ENCODE results near the gene SDHC. TPM values are rescaled to one million over a fixed set of nuclear protein-coding genes. Genes with fewer than 3 reads are reported as not detected.
A peak's percentile ranks its signal among the peaks of the same experiment; 100 is the strongest.

The SDHC gene
- total and polyA plus RNA-seq, 2 of the 13 experiments (the other 11 are each of a cell fraction or from before 2014, with no cell fraction given), result 27.1 to 229 TPM

- TF ChIP-seq ZHX1 (CRISPR knock-in tag; IDR thresholded peaks at IDR 0.05; ENCODE audit: low read depth) (peak; percentile 67; the same call in 1 of the 2 replicates), HNRNPLL (IDR thresholded peaks at IDR 0.05; ENCODE audit: low read depth, low read length, poor library complexity, severe bottlenecking) (peak; percentile 90), SP5 (CRISPR knock-in tag; IDR thresholded peaks at IDR 0.05; ENCODE audit: borderline replicate concordance, low read depth) (peak; percentile 38), WIZ (CRISPR knock-in tag; IDR thresholded peaks at IDR 0.05) (no peak), MAF1 (CRISPR knock-in tag; IDR thresholded peaks at IDR 0.05; ENCODE audit: borderline replicate concordance) (peak; percentile 96), NFIC (IDR thresholded peaks at IDR 0.05; ENCODE audit: low read length) (peak; percentile 58; the same call in 1 of the 2 replicates), ZBTB2 (CRISPR knock-in tag; IDR thresholded peaks at IDR 0.05; ENCODE audit: low read depth) (peak; percentile 71), ZNF496 (CRISPR knock-in tag; IDR thresholded peaks at IDR 0.05; ENCODE audit: insufficient replicate concordance) (no peak), TBX3 (IDR thresholded peaks at IDR 0.05; ENCODE audit: borderline replicate concordance) (0 out of 2 replicates have a peak, but pooled peaks have one; percentile 32), SNAPC5 (CRISPR knock-in tag; IDR thresholded peaks at IDR 0.05; ENCODE audit: borderline replicate concordance) (0 out of 2 replicates have a peak, but pooled peaks have one; percentile 70), TOPORS (CRISPR knock-in tag; IDR thresholded peaks at IDR 0.05) (peak; percentile 78; the same call in 1 of the 2 replicates), ZNF260 (CRISPR knock-in tag; IDR thresholded peaks at IDR 0.05; ENCODE audit: borderline replicate concordance, low read depth) (no peak), CSRNP2 (CRISPR knock-in tag; conservative IDR thresholded peaks at IDR 0.05; ENCODE audit: low read depth) (no peak), ZNF790 (CRISPR knock-in tag; IDR thresholded peaks at IDR 0.05; ENCODE audit: borderline replicate concordance) (peak; percentile 95), HNRNPK (IDR thresholded peaks at IDR 0.05; ENCODE audit: low read depth, low read length, poor library complexity, severe bottlenecking) (no peak), ZKSCAN1 (IDR thresholded peaks at IDR 0.05; ENCODE audit: low read length) (0 out of 2 replicates have a peak, but pooled peaks have one; percentile 17), SMARCE1 (IDR thresholded peaks at IDR 0.05; ENCODE audit: borderline replicate concordance) (no peak), SPEN (CRISPR knock-in tag; IDR thresholded peaks at IDR 0.05; ENCODE audit: low read depth) (peak; percentile 44; the same call in 1 of the 2 replicates), PCBP2 (optimal IDR thresholded peaks at IDR 0.05; ENCODE audit: low read depth, low read length, poor library complexity, severe bottlenecking) (no peak), ZBTB34 (CRISPR knock-in tag; IDR thresholded peaks at IDR 0.05) (peak; percentile 67; the same call in 1 of the 2 replicates)
Measured at GRCh38 chr1:161399257-161399998, 85.2 kb downstream of the SDHC start (continued).
